Central memory CD8-positive, alpha-beta T cell (primary cell): ENCODE results near the gene C16orf54.
"Not testable (repeated sequence)": the region's sequence is repeated elsewhere in the genome, so short reads cannot be mapped to it uniquely, and the experiment has no call there.

Source experiments
- ATAC-seq: fragments of 150-1000 bp; cut with Tn5 transposase; replicated peaks from 2 replicates; pipeline ENCODE4 v1.10.0; 2022; ENCODE audit warnings: mild to moderate bottlenecking, moderate FRiP score, moderate number of reproducible peaks; ENCODE audit not compliant: poor library complexity, severe bottlenecking; ENCODE audit errors: extremely low read depth
- DNase-seq, 2 donors: peaks; one replicate each; pipeline ENCODE4 v3.0.0; 2021; ENCODE audit warnings: low spot score in 2 of 2
- H3K27ac Mint-ChIP-seq: one replicate; pipeline ENCODE4 v1.8.0; 2022; ENCODE audit warnings: low read depth, mild to moderate bottlenecking, moderate library complexity, mixed read lengths
- H3K27me3 Mint-ChIP-seq: one replicate; pipeline ENCODE4 v1.8.0; 2022; ENCODE audit warnings: mixed read lengths
- H3K36me3 Mint-ChIP-seq: one replicate; pipeline ENCODE4 v1.8.0; 2022; ENCODE audit warnings: mild to moderate bottlenecking, moderate library complexity, mixed read lengths; ENCODE audit not compliant: insufficient read depth
- H3K4me1 Mint-ChIP-seq: one replicate; pipeline ENCODE4 v1.8.0; 2022; ENCODE audit warnings: mixed read lengths
- H3K4me3 Mint-ChIP-seq: one replicate; pipeline ENCODE4 v1.8.0; 2022; ENCODE audit warnings: mild to moderate bottlenecking, moderate library complexity, mixed read lengths
- H3K9me3 Mint-ChIP-seq: one replicate; pipeline ENCODE4 v1.8.0; 2022; ENCODE audit warnings: mixed read lengths

Gene C16orf54, protein sequence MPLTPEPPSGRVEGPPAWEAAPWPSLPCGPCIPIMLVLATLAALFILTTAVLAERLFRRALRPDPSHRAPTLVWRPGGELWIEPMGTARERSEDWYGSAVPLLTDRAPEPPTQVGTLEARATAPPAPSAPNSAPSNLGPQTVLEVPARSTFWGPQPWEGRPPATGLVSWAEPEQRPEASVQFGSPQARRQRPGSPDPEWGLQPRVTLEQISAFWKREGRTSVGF

GRCh38 chr16:29745853-29746345 lies at the start of gene C16orf54:
TSS of gene C16orf54 (minus strand) at chr16:29745990. CDS start at chr16:29744951, 1,039 bp downstream.
- H3K27ac Mint-ChIP-seq: peak within 1 kb of the TSS; percentile 99
- no peaks in the 10 kb centered on the region for H3K27me3 Mint-ChIP-seq
- ATAC-seq: peak; percentile 88
- H3K4me1 Mint-ChIP-seq: peaks cover 52% of the 10 kb centered on the region
- H3K9me3 Mint-ChIP-seq: no peaks in the 10 kb centered on the region
- peaks cover 68% of the 10 kb centered on the region for H3K36me3 Mint-ChIP-seq
- DNase-seq: peak; percentile 88 to 97
- H3K4me3 Mint-ChIP-seq: peak within 1 kb of the TSS; percentile 96

GRCh38 chr16:29794231-29794710 lies 48.5 kb upstream of the C16orf54 start:
- peaks cover 41% of the 10 kb centered on the region for H3K36me3 Mint-ChIP-seq
- no peak overlapping the region for H3K27ac Mint-ChIP-seq
- peaks cover 52% of the 10 kb centered on the region for H3K4me1 Mint-ChIP-seq
- ATAC-seq: no peak
- no peaks in the 10 kb centered on the region for H3K9me3 Mint-ChIP-seq
- no peak overlapping the region for H3K4me3 Mint-ChIP-seq
- DNase-seq: no peak
- H3K27me3 Mint-ChIP-seq: no peaks in the 10 kb centered on the region

DNA sequence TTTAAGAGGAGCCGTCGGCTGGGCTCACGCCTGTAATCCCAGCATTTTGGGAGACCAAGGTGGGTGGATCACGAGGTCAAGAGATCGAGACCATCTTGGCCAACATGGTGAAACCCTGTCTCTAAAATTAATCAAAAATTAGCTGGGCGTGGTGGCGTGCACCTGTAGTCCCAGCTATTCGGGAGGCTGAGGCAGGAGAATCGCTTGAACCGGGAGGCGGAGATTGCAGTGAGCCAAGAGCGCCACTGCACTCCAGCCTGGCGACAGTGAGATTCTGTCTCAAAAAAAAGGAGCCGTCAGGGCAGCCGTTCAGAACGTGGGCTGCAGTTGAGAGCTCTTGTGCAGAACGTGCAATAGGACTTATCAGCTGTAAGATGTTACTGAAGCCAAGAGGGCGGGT lies 47.4 kb upstream of the C16orf54 start:
- Mint-ChIP-seq H3K36me3 (peaks cover 35% of the 10 kb centered on the region), H3K4me1 (peaks cover 49% of the 10 kb centered on the region), H3K4me3 (peak overlapping the region; percentile 97), H3K27ac (peak overlapping the region; percentile 92)
- H3K9me3 Mint-ChIP-seq, H3K27me3 Mint-ChIP-seq, DNase-seq, ATAC-seq: not testable (repeated sequence)

- Mint-ChIP-seq H3K9me3 (no peaks in the 10 kb centered on the region), H3K4me3 (peak overlapping the region; percentile 97), H3K27ac (peak overlapping the region; percentile 92), H3K4me1 (peaks cover 44% of the 10 kb centered on the region), H3K27me3 (no peaks in the 10 kb centered on the region), H3K36me3 (peaks cover 26% of the 10 kb centered on the region)
- DNase-seq (no peak), ATAC-seq (no peak)
Observed at GRCh38 chr16:29791845-29792807, 46.3 kb upstream of the C16orf54 start.

DNA sequence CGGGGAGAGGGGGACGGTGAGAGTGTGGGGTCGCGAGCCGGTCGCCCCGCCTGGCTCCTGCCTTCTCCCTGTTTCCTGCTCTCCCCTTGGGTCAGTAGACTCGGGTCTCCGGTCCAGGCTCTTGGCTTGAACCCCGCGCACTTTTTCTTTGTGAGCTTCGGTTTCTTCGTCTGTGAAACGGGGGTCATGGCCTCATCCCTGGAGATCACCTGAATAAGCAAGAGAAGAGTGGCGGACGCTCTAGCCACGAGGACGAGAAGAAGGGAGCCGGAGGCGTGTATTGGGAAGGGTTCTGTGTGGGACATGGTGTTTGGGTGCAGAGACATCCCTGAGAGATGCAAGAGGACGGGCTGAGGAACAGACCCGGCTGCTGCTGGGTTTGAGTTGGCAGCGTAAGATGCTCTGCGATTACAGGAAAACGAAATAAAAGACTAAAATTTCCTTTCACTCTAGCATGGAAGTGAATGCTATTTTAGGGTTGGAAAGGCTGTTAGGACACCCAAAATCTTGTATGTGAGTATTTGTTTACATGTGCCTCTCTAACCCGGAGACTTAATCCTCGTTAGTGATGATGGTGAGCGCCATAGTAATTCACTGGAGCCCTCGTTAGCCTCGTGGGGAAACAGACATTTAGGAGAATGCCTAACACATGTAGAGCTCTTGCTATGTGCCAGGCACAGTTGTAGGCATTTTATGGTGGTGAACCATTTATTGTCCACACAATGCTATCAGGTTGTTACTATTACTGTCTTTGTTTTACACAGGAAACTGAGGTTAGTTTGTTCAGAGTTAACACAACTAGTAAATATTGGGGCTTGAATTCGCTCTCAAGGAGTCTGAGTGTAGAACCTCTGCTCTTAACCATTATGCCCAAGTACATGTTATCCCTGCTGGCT lies 45.4 kb upstream of the C16orf54 start:
- Mint-ChIP-seq H3K27me3 (no peaks in the 10 kb centered on the region), H3K36me3 (peaks cover 19% of the 10 kb centered on the region), H3K4me3 (peak overlapping the region; percentile 97), H3K27ac (peak overlapping the region; percentile 92), H3K4me1 (peaks cover 44% of the 10 kb centered on the region), H3K9me3 (no peaks in the 10 kb centered on the region)
- DNase-seq: no peak
- peak; percentile 10 for ATAC-seq

- H3K9me3 Mint-ChIP-seq: no peaks in the 10 kb centered on the region
- peaks cover 13% of the 10 kb centered on the region for H3K36me3 Mint-ChIP-seq
- peak within 1 kb of the TSS; percentile 97 for H3K4me3 Mint-ChIP-seq
- peaks cover 46% of the 10 kb centered on the region for H3K4me1 Mint-ChIP-seq
- ATAC-seq (peak; percentile 90), DNase-seq (peak; percentile 99 to 100)
- no peaks in the 10 kb centered on the region for H3K27me3 Mint-ChIP-seq
- H3K27ac Mint-ChIP-seq: peak within 1 kb of the TSS; percentile 92
Observed at GRCh38 chr16:29790183-29790948, 44.6 kb upstream of the C16orf54 start, which contains the start of gene KIF22. TSS of gene KIF22 (plus strand) at chr16:29790751. CDS start at chr16:29790760, 9 bp downstream.

DNA sequence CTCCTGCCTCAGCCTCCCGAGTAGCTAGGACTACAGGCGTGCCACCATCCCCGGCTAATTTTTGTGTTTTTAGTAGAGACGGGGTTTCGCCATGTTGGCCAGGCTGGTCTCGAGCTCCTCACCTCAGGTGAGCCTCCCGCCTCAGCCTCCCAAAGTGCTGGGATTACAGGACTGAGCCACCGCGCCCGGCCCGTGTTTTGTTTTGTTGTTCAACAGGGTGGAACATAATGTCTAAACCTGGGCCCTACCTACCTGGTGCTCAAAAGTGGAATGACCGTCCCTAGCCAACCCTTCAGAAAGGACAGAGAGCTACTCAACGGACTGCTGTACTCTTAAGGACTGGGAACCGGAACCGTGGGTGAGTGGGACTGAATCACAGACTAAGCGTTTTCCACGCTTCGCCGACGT lies 44.0 kb upstream of the C16orf54 start:
- DNase-seq (no peak), ATAC-seq (no peak)
- Mint-ChIP-seq H3K36me3 (peaks cover 15% of the 10 kb centered on the region), H3K27ac (peak overlapping the region; percentile 92), H3K27me3 (no peaks in the 10 kb centered on the region), H3K4me3 (peak overlapping the region; percentile 97), H3K4me1 (peaks cover 47% of the 10 kb centered on the region), H3K9me3 (no peaks in the 10 kb centered on the region)

- not testable (repeated sequence) for DNase-seq, H3K27me3 Mint-ChIP-seq, H3K36me3 Mint-ChIP-seq, H3K4me3 Mint-ChIP-seq, ATAC-seq, H3K9me3 Mint-ChIP-seq, H3K27ac Mint-ChIP-seq
- peaks cover 29% of the 10 kb centered on the region for H3K4me1 Mint-ChIP-seq
Observed at GRCh38 chr16:29787155-29787554, 41.4 kb upstream of the C16orf54 start.

DNA sequence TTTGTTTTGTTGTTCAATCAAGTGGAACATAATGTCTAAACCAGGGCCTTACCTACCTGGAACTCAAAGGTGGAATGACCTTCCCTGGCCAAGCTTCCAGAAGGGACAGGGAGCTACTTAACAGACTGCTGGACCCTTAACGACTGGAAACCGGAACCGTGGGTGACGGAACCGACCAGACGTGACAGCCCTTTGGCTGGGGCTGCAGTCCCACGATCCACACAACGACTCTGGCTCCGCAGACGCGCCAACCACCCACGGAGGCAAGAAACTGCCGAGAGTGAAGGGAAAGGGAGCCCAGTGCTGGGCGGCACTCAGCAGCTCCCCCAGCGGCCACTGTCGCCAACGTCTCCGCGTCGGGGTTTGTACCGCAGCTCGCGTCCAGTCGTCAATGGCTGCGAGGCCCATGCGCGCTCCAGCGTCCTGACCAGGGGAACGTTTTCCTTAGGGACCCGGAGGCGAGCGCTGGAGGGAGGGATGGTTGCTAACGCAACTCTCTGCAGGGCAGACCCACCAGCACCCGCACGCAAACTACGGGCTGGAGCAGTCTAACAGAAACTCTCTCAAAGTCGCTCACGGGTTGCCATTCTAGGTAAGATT lies 39.2 kb upstream of the C16orf54 start:
- Mint-ChIP-seq H3K4me3 (peak overlapping the region; percentile 66), H3K36me3 (peaks cover 2% of the 10 kb centered on the region), H3K27me3 (no peaks in the 10 kb centered on the region), H3K27ac (no peak overlapping the region), H3K4me1 (peaks cover 9% of the 10 kb centered on the region), H3K9me3 (no peaks in the 10 kb centered on the region)
- peak; percentile 83 for ATAC-seq
- DNase-seq: peak; percentile 60 to 65

DNA sequence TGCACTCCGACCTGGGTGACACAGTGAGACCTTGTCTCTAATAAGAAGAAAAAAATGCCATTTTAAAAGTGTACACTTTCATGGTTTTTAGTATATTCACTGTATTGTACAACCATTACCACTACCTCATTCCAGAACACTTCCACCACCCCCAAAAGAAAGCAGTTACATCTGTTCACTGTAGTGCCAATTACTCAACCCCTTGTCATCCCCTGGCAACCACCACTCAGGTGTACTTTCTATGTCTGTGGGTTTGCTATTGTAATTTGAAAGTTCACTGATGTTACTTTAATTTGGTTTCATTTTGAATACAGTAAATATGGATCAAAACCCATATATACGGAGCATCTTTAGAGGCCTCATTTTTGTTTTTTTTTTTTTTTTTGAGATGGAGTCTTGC lies 38.4 kb upstream of the C16orf54 start:
- peaks cover 2% of the 10 kb centered on the region for H3K36me3 Mint-ChIP-seq
- no peak for DNase-seq
- peak; percentile 44 for ATAC-seq
- no peaks in the 10 kb centered on the region for H3K27me3 Mint-ChIP-seq
- H3K9me3 Mint-ChIP-seq: no peaks in the 10 kb centered on the region
- H3K27ac Mint-ChIP-seq: no peak overlapping the region
- H3K4me1 Mint-ChIP-seq: peaks cover 7% of the 10 kb centered on the region
- H3K4me3 Mint-ChIP-seq: no peak overlapping the region
